H1 (cell line): Measurements from ENCODE around the gene IRF3.

ENCODE experiments used
- BACH1 ChIP-seq: IDR thresholded peaks from 2 replicates; pipeline ENCODE4 v1.6.1; 2012; ENCODE audit warnings: low read length, improper control_type of control experiment
- CREB1 ChIP-seq: IDR thresholded peaks from 2 replicates; pipeline ENCODE4 v1.6.1; 2012; ENCODE audit warnings: inconsistent platforms
- EZH2 ChIP-seq: fragments of 200-600 bp; sonication (generic); IDR thresholded peaks from 2 replicates; pipeline ENCODE4 v1.7.1; 2012; ENCODE audit warnings: low read depth, mild to moderate bottlenecking, moderate library complexity, low read length, inconsistent platforms; ENCODE audit not compliant: severe bottlenecking
- NANOG ChIP-seq: IDR thresholded peaks from 2 replicates; pipeline ENCODE4 v1.6.1; 2011; ENCODE audit warnings: low read length, low read depth, mild to moderate bottlenecking, inconsistent platforms; ENCODE audit not compliant: insufficient read depth, poor library complexity, severe bottlenecking
- POLR2A ChIP-seq, 2 experiments: IDR thresholded peaks; 1 replicate in 1 of 2; 2 replicates in 1 of 2; pipeline ENCODE4 v1.6.1; 2011; ENCODE audit warnings: low read depth in 2 of 2, low read length in 2 of 2, mild to moderate bottlenecking in 2 of 2; ENCODE audit errors: control extremely low read depth in 1 of 2
- SIRT6 ChIP-seq: IDR thresholded peaks from one replicate; pipeline ENCODE4 v1.7.1; 2012; ENCODE audit warnings: low read length, inconsistent platforms
- SUZ12 ChIP-seq: fragments of 200-600 bp; sonication (generic); IDR thresholded peaks from 2 replicates; pipeline ENCODE4 v1.6.1; 2012; ENCODE audit warnings: mild to moderate bottlenecking, inconsistent platforms, low read length, moderate library complexity, mixed read lengths
- TF ChIP-seq, protein P1 (sequence below), 3 experiments: IDR thresholded peaks; 1 replicate in 2 of 3; 2 replicates in 1 of 3; pipeline versions ENCODE4 v1.5.1 to v1.6.1; 2011; ENCODE audit warnings: low read length in 3 of 3, mild to moderate bottlenecking in 3 of 3, inconsistent platforms in 2 of 3, low read depth in 1 of 3, moderate library complexity in 1 of 3; ENCODE audit not compliant: insufficient read depth in 1 of 3; ENCODE audit errors: control extremely low read depth in 1 of 3
- TF ChIP-seq, protein P2 (sequence below): IDR thresholded peaks from 2 replicates; pipeline ENCODE4 v1.6.1; 2012; ENCODE audit warnings: inconsistent platforms
- TF ChIP-seq, protein P3 (sequence below): fragments of 300-600 bp; sonication (generic); IDR thresholded peaks from 2 replicates; pipeline ENCODE4 v1.7.1; 2012; ENCODE audit warnings: low read length, moderate library complexity, mild to moderate bottlenecking, inconsistent platforms; ENCODE audit not compliant: insufficient replicate concordance

DNA sequence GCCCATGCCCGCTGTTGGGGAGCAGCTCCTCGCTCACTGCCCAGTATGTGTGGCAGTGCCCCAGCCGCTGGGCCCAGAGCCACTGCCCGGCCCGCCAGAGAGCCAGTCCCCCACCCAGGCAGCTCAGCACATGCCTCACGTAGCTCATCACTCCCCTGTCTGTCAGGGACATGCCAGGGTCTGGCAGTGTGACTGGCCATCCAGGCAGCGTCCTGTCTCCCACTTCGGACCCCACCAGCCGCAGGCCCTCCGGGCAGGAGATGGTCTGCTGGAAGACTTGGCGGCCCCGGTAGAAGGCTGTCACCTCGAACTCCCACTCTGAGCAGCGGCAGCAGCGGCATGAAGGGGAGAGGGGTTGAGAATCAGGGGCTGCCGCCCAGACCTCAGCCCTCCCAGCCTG, 3.6 kb downstream of the IRF3 start:
- TF ChIP-seq, protein P1, sequence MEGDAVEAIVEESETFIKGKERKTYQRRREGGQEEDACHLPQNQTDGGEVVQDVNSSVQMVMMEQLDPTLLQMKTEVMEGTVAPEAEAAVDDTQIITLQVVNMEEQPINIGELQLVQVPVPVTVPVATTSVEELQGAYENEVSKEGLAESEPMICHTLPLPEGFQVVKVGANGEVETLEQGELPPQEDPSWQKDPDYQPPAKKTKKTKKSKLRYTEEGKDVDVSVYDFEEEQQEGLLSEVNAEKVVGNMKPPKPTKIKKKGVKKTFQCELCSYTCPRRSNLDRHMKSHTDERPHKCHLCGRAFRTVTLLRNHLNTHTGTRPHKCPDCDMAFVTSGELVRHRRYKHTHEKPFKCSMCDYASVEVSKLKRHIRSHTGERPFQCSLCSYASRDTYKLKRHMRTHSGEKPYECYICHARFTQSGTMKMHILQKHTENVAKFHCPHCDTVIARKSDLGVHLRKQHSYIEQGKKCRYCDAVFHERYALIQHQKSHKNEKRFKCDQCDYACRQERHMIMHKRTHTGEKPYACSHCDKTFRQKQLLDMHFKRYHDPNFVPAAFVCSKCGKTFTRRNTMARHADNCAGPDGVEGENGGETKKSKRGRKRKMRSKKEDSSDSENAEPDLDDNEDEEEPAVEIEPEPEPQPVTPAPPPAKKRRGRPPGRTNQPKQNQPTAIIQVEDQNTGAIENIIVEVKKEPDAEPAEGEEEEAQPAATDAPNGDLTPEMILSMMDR (IDR thresholded peaks at IDR 0.05; ENCODE audit: control extremely low read depth in 1 of 3, insufficient read depth in 1 of 3, low read depth in 1 of 3, low read length in 3 of 3): no peak
- TF ChIP-seq NANOG (no peak), EZH2 (no peak), CREB1 (no peak), POLR2A (IDR thresholded peaks at IDR 0.05; ENCODE audit: control extremely low read depth in 1 of 2, low read depth in 2 of 2, low read length in 2 of 2) (no peak), SIRT6 (no peak), SUZ12 (no peak), BACH1 (no peak)
- TF ChIP-seq, protein P2, sequence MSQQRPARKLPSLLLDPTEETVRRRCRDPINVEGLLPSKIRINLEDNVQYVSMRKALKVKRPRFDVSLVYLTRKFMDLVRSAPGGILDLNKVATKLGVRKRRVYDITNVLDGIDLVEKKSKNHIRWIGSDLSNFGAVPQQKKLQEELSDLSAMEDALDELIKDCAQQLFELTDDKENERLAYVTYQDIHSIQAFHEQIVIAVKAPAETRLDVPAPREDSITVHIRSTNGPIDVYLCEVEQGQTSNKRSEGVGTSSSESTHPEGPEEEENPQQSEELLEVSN: no peak
- TF ChIP-seq, protein P3, sequence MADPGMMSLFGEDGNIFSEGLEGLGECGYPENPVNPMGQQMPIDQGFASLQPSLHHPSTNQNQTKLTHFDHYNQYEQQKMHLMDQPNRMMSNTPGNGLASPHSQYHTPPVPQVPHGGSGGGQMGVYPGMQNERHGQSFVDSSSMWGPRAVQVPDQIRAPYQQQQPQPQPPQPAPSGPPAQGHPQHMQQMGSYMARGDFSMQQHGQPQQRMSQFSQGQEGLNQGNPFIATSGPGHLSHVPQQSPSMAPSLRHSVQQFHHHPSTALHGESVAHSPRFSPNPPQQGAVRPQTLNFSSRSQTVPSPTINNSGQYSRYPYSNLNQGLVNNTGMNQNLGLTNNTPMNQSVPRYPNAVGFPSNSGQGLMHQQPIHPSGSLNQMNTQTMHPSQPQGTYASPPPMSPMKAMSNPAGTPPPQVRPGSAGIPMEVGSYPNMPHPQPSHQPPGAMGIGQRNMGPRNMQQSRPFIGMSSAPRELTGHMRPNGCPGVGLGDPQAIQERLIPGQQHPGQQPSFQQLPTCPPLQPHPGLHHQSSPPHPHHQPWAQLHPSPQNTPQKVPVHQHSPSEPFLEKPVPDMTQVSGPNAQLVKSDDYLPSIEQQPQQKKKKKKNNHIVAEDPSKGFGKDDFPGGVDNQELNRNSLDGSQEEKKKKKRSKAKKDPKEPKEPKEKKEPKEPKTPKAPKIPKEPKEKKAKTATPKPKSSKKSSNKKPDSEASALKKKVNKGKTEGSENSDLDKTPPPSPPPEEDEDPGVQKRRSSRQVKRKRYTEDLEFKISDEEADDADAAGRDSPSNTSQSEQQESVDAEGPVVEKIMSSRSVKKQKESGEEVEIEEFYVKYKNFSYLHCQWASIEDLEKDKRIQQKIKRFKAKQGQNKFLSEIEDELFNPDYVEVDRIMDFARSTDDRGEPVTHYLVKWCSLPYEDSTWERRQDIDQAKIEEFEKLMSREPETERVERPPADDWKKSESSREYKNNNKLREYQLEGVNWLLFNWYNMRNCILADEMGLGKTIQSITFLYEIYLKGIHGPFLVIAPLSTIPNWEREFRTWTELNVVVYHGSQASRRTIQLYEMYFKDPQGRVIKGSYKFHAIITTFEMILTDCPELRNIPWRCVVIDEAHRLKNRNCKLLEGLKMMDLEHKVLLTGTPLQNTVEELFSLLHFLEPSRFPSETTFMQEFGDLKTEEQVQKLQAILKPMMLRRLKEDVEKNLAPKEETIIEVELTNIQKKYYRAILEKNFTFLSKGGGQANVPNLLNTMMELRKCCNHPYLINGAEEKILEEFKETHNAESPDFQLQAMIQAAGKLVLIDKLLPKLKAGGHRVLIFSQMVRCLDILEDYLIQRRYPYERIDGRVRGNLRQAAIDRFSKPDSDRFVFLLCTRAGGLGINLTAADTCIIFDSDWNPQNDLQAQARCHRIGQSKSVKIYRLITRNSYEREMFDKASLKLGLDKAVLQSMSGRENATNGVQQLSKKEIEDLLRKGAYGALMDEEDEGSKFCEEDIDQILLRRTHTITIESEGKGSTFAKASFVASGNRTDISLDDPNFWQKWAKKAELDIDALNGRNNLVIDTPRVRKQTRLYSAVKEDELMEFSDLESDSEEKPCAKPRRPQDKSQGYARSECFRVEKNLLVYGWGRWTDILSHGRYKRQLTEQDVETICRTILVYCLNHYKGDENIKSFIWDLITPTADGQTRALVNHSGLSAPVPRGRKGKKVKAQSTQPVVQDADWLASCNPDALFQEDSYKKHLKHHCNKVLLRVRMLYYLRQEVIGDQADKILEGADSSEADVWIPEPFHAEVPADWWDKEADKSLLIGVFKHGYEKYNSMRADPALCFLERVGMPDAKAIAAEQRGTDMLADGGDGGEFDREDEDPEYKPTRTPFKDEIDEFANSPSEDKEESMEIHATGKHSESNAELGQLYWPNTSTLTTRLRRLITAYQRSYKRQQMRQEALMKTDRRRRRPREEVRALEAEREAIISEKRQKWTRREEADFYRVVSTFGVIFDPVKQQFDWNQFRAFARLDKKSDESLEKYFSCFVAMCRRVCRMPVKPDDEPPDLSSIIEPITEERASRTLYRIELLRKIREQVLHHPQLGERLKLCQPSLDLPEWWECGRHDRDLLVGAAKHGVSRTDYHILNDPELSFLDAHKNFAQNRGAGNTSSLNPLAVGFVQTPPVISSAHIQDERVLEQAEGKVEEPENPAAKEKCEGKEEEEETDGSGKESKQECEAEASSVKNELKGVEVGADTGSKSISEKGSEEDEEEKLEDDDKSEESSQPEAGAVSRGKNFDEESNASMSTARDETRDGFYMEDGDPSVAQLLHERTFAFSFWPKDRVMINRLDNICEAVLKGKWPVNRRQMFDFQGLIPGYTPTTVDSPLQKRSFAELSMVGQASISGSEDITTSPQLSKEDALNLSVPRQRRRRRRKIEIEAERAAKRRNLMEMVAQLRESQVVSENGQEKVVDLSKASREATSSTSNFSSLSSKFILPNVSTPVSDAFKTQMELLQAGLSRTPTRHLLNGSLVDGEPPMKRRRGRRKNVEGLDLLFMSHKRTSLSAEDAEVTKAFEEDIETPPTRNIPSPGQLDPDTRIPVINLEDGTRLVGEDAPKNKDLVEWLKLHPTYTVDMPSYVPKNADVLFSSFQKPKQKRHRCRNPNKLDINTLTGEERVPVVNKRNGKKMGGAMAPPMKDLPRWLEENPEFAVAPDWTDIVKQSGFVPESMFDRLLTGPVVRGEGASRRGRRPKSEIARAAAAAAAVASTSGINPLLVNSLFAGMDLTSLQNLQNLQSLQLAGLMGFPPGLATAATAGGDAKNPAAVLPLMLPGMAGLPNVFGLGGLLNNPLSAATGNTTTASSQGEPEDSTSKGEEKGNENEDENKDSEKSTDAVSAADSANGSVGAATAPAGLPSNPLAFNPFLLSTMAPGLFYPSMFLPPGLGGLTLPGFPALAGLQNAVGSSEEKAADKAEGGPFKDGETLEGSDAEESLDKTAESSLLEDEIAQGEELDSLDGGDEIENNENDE: no peak
